Measurements from ENCODE around the gene ARHGAP23.
A peak's percentile ranks its signal among the peaks of the same experiment; 100 is the strongest.
"Not testable (repeated sequence)": the region's sequence is repeated elsewhere in the genome, so short reads cannot be mapped to it uniquely, and the experiment has no call there.

ARHGAP23 gene

GRCh38 chr17:38421171-38421841 is 7.0 kb upstream of the ARHGAP23 start:
- DNase-seq = no peak

GRCh38 chr17:38421871-38422827 is 6.1 kb upstream of the ARHGAP23 start:
- no peak for DNase-seq

GRCh38 chr17:38424297-38424972 is 3.8 kb upstream of the ARHGAP23 start:
- DNase-seq = no peak

GRCh38 chr17:38425031-38425430 is 3.2 kb upstream of the ARHGAP23 start:
- DNase-seq = no peak

- DNase-seq = no peak
Measured at GRCh38 chr17:38425744-38426143, 2.5 kb upstream of the ARHGAP23 start.

- no peak for DNase-seq
Measured at GRCh38 chr17:38426441-38426840, 1.8 kb upstream of the ARHGAP23 start.

GRCh38 chr17:38427160-38427949 is 909 bp upstream of the ARHGAP23 start:
- no peak for DNase-seq

GRCh38 chr17:38428643-38429371 is 543 bp downstream of the ARHGAP23 start:
- DNase-seq = peak; percentile 58

GRCh38 chr17:38429476-38430100 is 1.3 kb downstream of the ARHGAP23 start:
- DNase-seq = no peak

GRCh38 chr17:38430316-38430715 is 2.1 kb downstream of the ARHGAP23 start:
- no peak for DNase-seq

- DNase-seq = no peak
Measured at GRCh38 chr17:38430822-38431221, 2.6 kb downstream of the ARHGAP23 start.

- no peak for DNase-seq
Measured at GRCh38 chr17:38431346-38432145, 3.3 kb downstream of the ARHGAP23 start.

GRCh38 chr17:38434178-38434665 is 6.0 kb downstream of the ARHGAP23 start:
- no peak for DNase-seq

- no peak for DNase-seq
Measured at GRCh38 chr17:38435795-38436194, 7.5 kb downstream of the ARHGAP23 start.

GRCh38 chr17:38436386-38436785 is 8.1 kb downstream of the ARHGAP23 start:
- DNase-seq = no peak

GRCh38 chr17:38437313-38437712 is 9.0 kb downstream of the ARHGAP23 start:
- not testable (repeated sequence) for DNase-seq

GRCh38 chr17:38439436-38439835 is 11.2 kb downstream of the ARHGAP23 start:
- DNase-seq = no peak

- DNase-seq = no peak
Measured at GRCh38 chr17:38440614-38441397, 12.5 kb downstream of the ARHGAP23 start.

GRCh38 chr17:38441429-38442061 is 13.3 kb downstream of the ARHGAP23 start:
- no peak for DNase-seq

Data from HCEC 1CT (cell line).